AG04449 (cell line): ENCODE measurements around the gene VASH2.

ENCODE experiments used
- CTCF ChIA-PET: fragments of 350-600 bp; formaldehyde crosslinking; extraction: SDS; loops from one replicate; lab custom pipeline; 2021; ENCODE audit warnings: antibody characterized with exemption; lab: Yijun Ruan, JAX
- POLR2A ChIA-PET: fragments of 400-600, 350-600 bp; formaldehyde crosslinking; extraction: SDS; loops from one replicate; lab custom pipeline; 2020; ENCODE audit warnings: antibody characterized with exemption, inconsistent platforms; lab: Yijun Ruan, JAX
- DNase-seq: peaks from one replicate; pipeline ENCODE4 v3.0.0-alpha.2; 2010; ENCODE audit warnings: low read depth, low spot score
- H3K4me3 ChIP-seq: 2 replicates; pipeline ENCODE4 v1.5.1; 2011; ENCODE audit warnings: low read depth, mild to moderate bottlenecking, control low read depth, low read length
- CTCF ChIP-seq: IDR thresholded peaks from one replicate; pipeline ENCODE4 v1.5.1; 2011; ENCODE audit warnings: mild to moderate bottlenecking, moderate library complexity, low read length, control low read depth, inconsistent platforms; ENCODE audit not compliant: insufficient read depth; ENCODE audit errors: missing control alignments

The VASH2 gene

GRCh38 chr1:212967801-212968200, 17.5 kb downstream of the VASH2 start:
- peak; percentile 33 for DNase-seq
- CTCF ChIA-PET: interaction anchor here (0.6 to 4.0 kb wide), 22 partner anchors 8 to 199 kb away, joined by 3 to 32 read pairs (median 5); partner anchors contain the start of gene VASH2
- no peak overlapping the region for H3K4me3 ChIP-seq
- TF ChIP-seq CTCF: peak; percentile 72
- POLR2A ChIA-PET: no interaction called here

DNA sequence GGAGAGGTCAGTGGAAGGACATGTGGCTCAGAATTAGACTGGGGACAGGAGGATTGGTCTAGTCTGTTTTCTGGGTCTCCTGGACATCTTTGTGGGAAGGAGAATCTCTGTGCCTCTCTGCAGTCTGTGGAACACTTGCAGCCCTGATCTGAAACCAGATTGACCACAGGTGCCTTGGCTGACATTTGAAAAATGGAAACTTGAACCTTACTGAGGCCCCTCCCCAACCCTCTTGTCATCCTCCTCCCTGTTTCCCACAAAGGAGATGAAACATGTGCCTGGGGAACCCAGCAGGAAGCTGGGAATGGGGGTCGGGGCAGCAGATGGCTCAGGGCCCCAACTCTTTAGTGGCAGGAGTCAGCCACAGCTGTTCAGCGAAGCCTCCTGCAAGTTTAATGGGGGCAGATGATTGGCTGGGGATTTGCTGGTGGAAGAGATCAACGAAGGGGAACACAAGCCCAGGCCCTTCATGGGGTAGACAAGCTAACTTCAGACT, 18.1 kb downstream of the VASH2 start:
- no peak for DNase-seq
- ChIA-PET POLR2A (no interaction called here), CTCF (interaction anchor here (0.6 to 4.0 kb wide), 21 partner anchors 7 to 199 kb away, joined by 3 to 32 read pairs (median 5); partner anchors contain the start of gene VASH2)
- TF ChIP-seq CTCF: no peak
- no peak overlapping the region for H3K4me3 ChIP-seq

- POLR2A ChIA-PET: no interaction called here
- CTCF ChIA-PET: no interaction called here
- DNase-seq: no peak
- no peak for TF ChIP-seq CTCF
- no peak overlapping the region for H3K4me3 ChIP-seq
These were observed 19.7 kb downstream of the VASH2 start for GRCh38 chr1:212970085-212970484.

DNA sequence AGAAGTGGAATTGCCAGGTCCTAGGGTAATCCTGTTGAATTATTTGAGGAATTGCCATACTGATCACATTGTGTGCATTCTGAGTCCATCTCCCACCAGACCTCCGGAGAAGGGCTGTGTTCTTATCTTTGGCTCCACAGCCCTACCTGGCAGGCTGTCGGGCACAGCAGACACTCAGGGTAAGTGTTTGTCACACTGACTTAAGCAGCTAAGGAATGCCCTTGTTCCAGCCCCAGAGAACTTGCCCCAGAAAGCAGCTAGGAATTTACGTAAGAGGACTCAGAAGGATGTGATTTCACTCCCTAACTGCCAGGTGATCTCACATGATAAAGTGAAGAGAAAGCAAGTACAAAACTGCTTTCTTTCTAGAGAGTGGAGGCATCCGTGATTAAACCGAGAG, 21.0 kb downstream of the VASH2 start:
- DNase-seq: no peak

DNA sequence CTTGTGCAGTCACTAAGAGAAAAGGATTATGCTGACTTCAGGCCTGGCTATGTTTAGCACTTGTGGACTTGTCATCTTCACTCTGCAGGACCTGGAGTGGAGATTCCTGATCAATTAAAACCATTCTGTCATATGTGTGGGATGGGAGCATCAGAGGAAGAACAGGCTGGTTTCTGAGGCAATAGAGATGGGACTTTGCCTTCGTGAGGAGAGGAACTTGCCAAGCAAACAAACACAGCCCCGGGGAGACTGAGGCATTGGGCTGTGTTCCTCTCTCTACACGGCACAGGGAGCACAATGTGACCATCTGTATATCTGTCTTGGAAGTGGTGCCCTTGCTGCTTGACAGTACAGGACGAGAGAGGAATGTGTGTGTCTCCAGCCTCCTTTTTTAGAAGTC, 23.1 kb downstream of the VASH2 start:
- H3K4me3 ChIP-seq: no peak overlapping the region
- ChIA-PET CTCF (no interaction called here), POLR2A (no interaction called here)
- no peak for DNase-seq
- TF ChIP-seq CTCF: no peak

More for the DNA sequence above, 21.0 kb downstream of the VASH2 start:
- H3K4me3 ChIP-seq: no peak overlapping the region
- no peak for TF ChIP-seq CTCF
- ChIA-PET CTCF (interaction anchor here (0.8 kb wide), 1 partner anchor 24 kb away, joined by 3 read pairs; no protein-coding TSS in a partner anchor), POLR2A (no interaction called here)

DNA sequence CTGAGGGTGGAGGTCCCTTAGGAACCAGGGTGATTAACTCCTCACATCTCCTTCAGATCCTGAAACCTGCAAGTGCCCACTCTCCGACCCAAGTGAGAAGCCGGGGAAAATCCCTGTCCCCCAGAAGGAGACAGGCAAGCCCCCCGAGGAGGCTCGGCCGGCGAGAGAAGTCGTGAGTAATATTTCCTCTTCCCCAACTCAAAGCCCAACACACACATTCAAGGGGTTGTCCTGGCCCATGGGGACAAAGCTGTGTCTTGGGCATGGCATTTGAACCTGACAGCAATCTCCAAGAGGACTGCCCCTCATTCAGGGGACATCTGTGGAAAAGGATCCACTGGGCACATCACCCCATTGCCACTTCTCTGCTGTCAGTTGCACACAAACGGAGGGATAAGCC, 23.6 kb downstream of the VASH2 start:
- no peak overlapping the region for H3K4me3 ChIP-seq
- ChIA-PET CTCF (no interaction called here), POLR2A (no interaction called here)
- no peak for DNase-seq
- TF ChIP-seq CTCF: no peak
